Measurements from ENCODE around the gene BIN2. TPM values are rescaled to one million over a fixed set of nuclear protein-coding genes. Genes with fewer than 3 reads are reported as not detected.

BIN2 gene
- total and polyA plus RNA-seq, 4 donors = 5.6 to 8.4 (median 6.6) TPM

DNA sequence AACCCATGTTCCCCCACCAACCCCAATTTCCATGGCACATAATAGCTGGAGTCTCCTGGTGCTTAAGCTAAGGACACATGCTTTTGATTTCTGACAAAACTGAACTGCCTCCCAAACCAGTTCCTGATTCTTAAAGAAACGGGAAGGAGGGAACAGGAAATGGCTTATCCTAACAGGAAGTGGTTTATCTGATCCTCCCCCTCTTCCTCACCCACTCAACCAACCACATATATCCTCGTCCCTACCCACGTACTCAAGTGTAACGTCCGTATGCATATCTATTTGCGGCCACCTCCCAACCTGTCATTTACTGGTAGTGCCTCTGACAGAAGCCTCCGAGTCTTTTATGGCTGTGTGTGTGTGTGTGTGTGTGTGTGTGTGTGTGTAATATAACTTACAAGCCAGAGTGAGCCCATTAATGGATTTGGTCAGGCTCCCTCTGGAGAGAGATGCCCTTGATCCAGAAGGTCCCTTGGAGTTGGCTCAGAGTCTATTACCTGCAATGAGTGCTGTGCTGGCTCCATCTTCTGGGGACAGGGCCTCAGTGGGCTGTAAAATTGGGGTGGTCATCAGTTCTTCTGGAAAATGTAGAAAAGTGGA, 77.6 kb downstream of the BIN2 start:
- WGBS (ENCODE audit: insufficient coverage) = 100% methylated on average over 1 of the region's 7 CpGs
- Histone ChIP-seq H3K4me1 (ENCODE audit: control insufficient read depth, insufficient read depth, low read length) (no peaks in the 10 kb centered on the region), H3K36me3 (ENCODE audit: control insufficient read depth, insufficient read depth, low read length) (peaks cover 20% of the 10 kb centered on the region), H3K27me3 (ENCODE audit: control insufficient read depth, insufficient read depth, low read length) (no peaks in the 10 kb centered on the region), H3K4me3 (ENCODE audit: low read depth, low read length) (no peak overlapping the region), H3K27ac (ENCODE audit: low read depth, low read length) (no peak overlapping the region), H3K9me3 (ENCODE audit: control insufficient read depth, insufficient read depth, low read length) (no peaks in the 10 kb centered on the region)
- DNase-seq (ENCODE audit: low read depth in 4 of 6, low spot score in 6 of 6) = no peak

DNA sequence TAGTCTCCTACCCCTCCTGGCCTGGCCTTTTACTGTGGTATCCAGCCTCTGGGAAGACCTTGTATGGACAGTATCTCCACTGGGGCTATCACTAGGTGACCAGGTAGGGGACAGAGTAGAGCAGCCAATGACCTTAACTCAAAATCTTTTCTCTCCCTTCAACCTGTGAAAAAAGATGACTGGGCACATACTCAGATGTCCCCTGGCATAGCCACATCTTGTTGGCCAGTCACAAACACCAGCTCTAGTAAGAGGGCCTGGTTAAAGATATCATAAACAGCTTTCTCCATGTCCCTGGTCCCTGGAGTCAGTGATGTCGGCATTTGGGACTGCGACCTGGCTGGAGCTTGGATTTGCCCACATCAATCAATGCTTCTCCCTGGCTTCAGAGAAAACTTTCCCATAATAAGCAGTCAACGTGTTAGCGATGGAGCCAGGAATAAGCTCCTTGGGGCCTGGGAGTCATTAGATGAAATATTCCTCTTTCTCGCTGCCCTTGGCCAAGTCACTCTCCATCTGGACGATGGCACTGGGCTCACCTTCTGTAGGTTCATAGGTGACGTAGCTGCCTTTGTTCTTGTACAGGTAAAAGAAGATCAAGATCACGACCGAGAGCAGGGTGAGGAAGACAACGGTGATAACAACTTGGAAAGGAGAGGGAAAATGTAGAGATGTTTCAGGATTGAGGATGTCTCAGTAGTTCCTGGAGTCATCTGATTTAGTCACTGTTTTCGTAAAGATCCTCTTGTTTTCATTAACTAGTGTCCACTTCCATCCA, 78.3 kb downstream of the BIN2 start:
- Histone ChIP-seq H3K4me3 (ENCODE audit: low read depth, low read length) (no peak overlapping the region), H3K27ac (ENCODE audit: low read depth, low read length) (no peak overlapping the region), H3K9me3 (ENCODE audit: control insufficient read depth, insufficient read depth, low read length) (no peaks in the 10 kb centered on the region), H3K36me3 (ENCODE audit: control insufficient read depth, insufficient read depth, low read length) (peaks cover 25% of the 10 kb centered on the region), H3K27me3 (ENCODE audit: control insufficient read depth, insufficient read depth, low read length) (no peaks in the 10 kb centered on the region), H3K4me1 (ENCODE audit: control insufficient read depth, insufficient read depth, low read length) (no peaks in the 10 kb centered on the region)
- no peak for DNase-seq (ENCODE audit: low read depth in 4 of 6, low spot score in 6 of 6)
- WGBS (ENCODE audit: insufficient coverage) = 98% methylated on average over 8 of the region's 11 CpGs

DNA sequence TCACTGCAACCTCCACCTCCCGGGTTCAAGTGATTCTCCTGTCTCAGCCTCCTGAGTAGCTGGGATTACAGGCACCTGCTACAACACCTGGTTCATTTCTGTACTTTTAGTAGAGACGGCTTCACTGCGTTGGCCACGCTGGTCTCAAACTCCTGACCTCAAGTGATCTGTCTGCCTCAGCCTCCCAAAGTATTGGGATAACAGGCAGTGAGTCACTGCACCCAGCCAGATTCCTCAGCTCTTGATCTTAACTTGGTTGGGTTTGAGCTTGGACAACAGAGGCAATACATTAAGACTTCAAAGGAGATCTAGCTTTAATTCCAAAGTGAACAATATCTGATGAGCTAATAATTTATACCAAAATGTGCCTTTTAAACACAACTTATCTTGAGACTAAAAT, 79.7 kb downstream of the BIN2 start:
- WGBS (ENCODE audit: insufficient coverage) = 98% methylated on average over 4 of the region's 4 CpGs
- H3K9me3 ChIP-seq (ENCODE audit: control insufficient read depth, insufficient read depth, low read length) = no peaks in the 10 kb centered on the region
- no peak overlapping the region for H3K27ac ChIP-seq (ENCODE audit: low read depth, low read length)
- H3K27me3 ChIP-seq (ENCODE audit: control insufficient read depth, insufficient read depth, low read length) = no peaks in the 10 kb centered on the region
- peaks cover 25% of the 10 kb centered on the region for H3K36me3 ChIP-seq (ENCODE audit: control insufficient read depth, insufficient read depth, low read length)
- H3K4me1 ChIP-seq (ENCODE audit: control insufficient read depth, insufficient read depth, low read length) = peaks cover 4% of the 10 kb centered on the region
- DNase-seq (ENCODE audit: low read depth in 4 of 6, low spot score in 6 of 6) = no peak
- no peak overlapping the region for H3K4me3 ChIP-seq (ENCODE audit: low read depth, low read length)

DNA sequence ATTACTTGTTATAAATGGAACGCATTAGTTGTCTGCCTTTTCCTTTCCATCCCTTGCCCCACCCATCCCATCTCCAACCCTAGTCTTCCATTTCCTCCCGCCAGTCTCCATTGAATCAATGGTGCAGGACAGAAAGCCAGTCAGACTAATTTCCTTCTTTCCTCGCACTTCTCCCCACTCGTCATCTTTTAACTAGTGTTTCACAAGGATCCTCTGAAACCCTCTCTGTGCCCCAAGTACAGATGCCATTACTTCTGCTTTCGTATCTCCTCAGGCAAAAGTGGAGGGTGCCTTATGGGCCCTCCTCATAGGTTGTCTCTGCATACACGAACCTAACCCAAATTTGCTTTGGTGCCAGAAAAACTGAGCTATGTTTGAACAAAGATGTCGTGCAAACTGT, 81.1 kb downstream of the BIN2 start:
- peaks cover 9% of the 10 kb centered on the region for H3K4me1 ChIP-seq (ENCODE audit: control insufficient read depth, insufficient read depth, low read length)
- no peaks in the 10 kb centered on the region for H3K9me3 ChIP-seq (ENCODE audit: control insufficient read depth, insufficient read depth, low read length)
- H3K36me3 ChIP-seq (ENCODE audit: control insufficient read depth, insufficient read depth, low read length) = peaks cover 25% of the 10 kb centered on the region
- WGBS (ENCODE audit: insufficient coverage) = 97% methylated on average over 4 of the region's 7 CpGs
- no peak overlapping the region for H3K27ac ChIP-seq (ENCODE audit: low read depth, low read length)
- H3K27me3 ChIP-seq (ENCODE audit: control insufficient read depth, insufficient read depth, low read length) = no peaks in the 10 kb centered on the region
- no peak overlapping the region for H3K4me3 ChIP-seq (ENCODE audit: low read depth, low read length)
- no peak for DNase-seq (ENCODE audit: low read depth in 4 of 6, low spot score in 6 of 6)

DNA sequence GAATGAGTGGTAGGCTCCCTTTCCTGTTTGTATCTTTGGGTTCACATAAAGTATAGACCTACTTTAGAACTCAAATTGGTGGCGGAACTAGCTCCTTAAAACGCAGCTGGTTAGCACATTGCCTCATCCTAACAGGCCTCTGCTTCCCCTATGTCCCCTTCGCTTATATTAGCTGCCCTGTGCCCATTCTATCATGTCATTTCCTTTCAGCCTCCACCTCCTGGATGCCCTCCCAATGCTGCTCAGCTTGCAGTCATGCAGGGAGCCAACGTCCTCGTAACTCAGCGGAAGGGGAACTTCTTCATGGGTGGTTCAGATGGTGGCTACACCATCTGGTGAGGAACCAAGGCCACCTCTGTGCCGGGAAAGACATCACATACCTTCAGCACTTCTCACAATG, 81.9 kb downstream of the BIN2 start:
- H3K27ac ChIP-seq (ENCODE audit: low read depth, low read length) = no peak overlapping the region
- H3K4me3 ChIP-seq (ENCODE audit: low read depth, low read length) = no peak overlapping the region
- DNase-seq (ENCODE audit: low read depth in 4 of 6, low spot score in 6 of 6) = no peak
- peaks cover 10% of the 10 kb centered on the region for H3K4me1 ChIP-seq (ENCODE audit: control insufficient read depth, insufficient read depth, low read length)
- no peaks in the 10 kb centered on the region for H3K27me3 ChIP-seq (ENCODE audit: control insufficient read depth, insufficient read depth, low read length)
- H3K9me3 ChIP-seq (ENCODE audit: control insufficient read depth, insufficient read depth, low read length) = no peaks in the 10 kb centered on the region
- H3K36me3 ChIP-seq (ENCODE audit: control insufficient read depth, insufficient read depth, low read length) = peaks cover 25% of the 10 kb centered on the region
- 96% methylated on average over 3 of the region's 7 CpGs for whole genome bisulfite sequencing (ENCODE audit: insufficient coverage)

DNA sequence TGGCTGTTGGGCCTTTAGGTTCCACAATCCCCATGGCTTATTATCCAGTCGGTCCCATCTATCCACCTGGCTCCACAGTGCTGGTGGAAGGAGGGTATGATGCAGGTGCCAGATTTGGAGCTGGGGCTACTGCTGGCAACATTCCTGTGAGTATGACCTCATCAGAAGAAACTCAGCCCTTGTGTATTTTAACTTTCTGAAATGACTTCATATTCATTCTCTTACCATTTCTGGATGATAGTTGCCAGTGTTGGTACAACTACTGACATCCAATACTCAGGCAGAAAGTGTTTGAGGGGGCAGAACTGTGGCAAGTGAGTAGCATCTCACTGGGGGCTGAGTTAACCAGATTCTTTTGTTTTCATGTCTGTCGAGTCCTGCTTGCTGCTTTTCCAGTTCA, 83.0 kb downstream of the BIN2 start:
- Histone ChIP-seq H3K27ac (ENCODE audit: low read depth, low read length) (no peak overlapping the region), H3K9me3 (ENCODE audit: control insufficient read depth, insufficient read depth, low read length) (no peaks in the 10 kb centered on the region), H3K27me3 (ENCODE audit: control insufficient read depth, insufficient read depth, low read length) (no peaks in the 10 kb centered on the region), H3K4me3 (ENCODE audit: low read depth, low read length) (no peak overlapping the region), H3K4me1 (ENCODE audit: control insufficient read depth, insufficient read depth, low read length) (peaks cover 10% of the 10 kb centered on the region), H3K36me3 (ENCODE audit: control insufficient read depth, insufficient read depth, low read length) (peaks cover 25% of the 10 kb centered on the region)
- DNase-seq (ENCODE audit: low read depth in 4 of 6, low spot score in 6 of 6) = no peak
- no CpG with 5 or more reads among the region's 2 CpGs for WGBS (ENCODE audit: insufficient coverage)

DNA sequence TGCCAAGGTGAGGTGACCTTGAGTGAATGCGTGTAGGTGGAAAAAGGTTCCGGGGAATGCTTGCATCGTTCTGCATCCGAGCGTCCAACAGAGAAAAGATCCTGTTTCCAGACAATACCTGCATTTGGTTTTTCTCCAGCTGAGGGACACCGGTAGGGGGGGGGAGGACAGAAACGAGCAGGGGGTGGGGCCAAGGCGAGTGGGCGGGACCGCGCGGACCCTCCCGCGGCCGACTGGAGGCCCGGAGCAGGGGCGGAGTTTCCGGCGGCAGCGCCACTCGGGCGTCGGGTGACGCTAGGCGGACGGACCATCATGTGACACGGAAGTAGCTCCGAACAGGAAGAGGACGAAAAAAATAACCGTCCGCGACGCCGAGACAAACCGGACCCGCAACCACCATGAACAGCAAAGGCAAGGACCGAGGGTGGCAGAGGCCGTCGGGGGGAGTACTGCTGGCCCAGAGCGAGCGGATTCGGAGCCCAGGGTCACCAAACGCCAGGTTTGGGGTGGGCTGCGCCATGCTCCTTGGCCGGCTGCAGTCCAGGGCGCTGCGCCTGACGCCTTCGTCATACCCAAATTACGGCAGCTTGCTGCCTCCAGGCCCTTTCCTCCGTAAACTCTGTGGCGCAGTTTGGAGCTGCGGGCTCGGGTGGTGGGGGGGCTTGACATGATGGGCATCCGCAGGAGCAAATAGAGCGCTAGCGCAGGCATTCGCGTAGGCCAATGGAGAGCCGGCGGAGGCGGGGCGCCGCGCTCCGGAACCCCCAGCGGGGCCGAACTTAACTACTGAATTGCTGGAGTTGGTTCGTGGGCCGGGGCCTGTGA, 85.3 kb downstream of the BIN2 start, which contains the start of gene DAZAP2:
DAZAP2 (plus strand) TSS at position 317 of the 825 bp plus-strand sequence; CDS start at position 399, 82 bp downstream.
- peak; percentile 86 to 99 (median 92) for DNase-seq (ENCODE audit: low read depth in 4 of 6, low spot score in 6 of 6)
- Histone ChIP-seq H3K36me3 (ENCODE audit: control insufficient read depth, insufficient read depth, low read length) (peaks cover 19% of the 10 kb centered on the region), H3K4me3 (ENCODE audit: low read depth, low read length) (peak within 1 kb of the TSS; percentile 100), H3K9me3 (ENCODE audit: control insufficient read depth, insufficient read depth, low read length) (no peaks in the 10 kb centered on the region), H3K4me1 (ENCODE audit: control insufficient read depth, insufficient read depth, low read length) (peaks cover 10% of the 10 kb centered on the region), H3K27me3 (ENCODE audit: control insufficient read depth, insufficient read depth, low read length) (no peaks in the 10 kb centered on the region), H3K27ac (ENCODE audit: low read depth, low read length) (peak within 1 kb of the TSS; percentile 100)
- WGBS (ENCODE audit: insufficient coverage) = under 1% methylated on average over 67 of the region's 70 CpGs

DNA sequence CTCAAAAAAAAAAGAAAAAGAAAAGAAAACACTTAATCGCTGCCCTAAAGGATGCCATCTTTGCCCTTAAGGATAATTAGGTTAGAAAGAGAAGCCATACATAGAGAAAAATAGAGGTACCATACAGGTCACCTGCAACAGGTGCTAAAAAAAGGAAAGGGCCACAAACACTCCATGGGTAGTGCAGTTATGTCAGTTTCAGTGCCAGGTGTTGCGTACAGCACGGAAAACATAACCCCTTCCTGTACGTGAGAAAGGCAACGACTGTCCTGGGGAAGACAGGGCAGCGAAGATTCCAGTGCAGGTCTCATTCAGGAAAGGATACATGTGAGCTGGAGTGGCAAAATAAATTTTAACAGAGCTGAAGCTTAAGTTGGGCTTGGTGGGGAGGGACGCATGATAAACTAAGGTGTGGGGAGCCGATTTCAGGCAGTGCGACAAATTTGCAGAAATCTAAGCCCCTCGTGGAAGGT, 85.9 kb downstream of the BIN2 start:
- no peaks in the 10 kb centered on the region for H3K9me3 ChIP-seq (ENCODE audit: control insufficient read depth, insufficient read depth, low read length)
- H3K27ac ChIP-seq (ENCODE audit: low read depth, low read length) = peak overlapping the region; percentile 45
- DNase-seq (ENCODE audit: low read depth in 4 of 6, low spot score in 6 of 6) = peak in 1 of 6 donors; percentile 46
- WGBS (ENCODE audit: insufficient coverage) = 5% methylated on average over 9 of the region's 10 CpGs
- peaks cover 19% of the 10 kb centered on the region for H3K36me3 ChIP-seq (ENCODE audit: control insufficient read depth, insufficient read depth, low read length)
- H3K4me1 ChIP-seq (ENCODE audit: control insufficient read depth, insufficient read depth, low read length) = peaks cover 10% of the 10 kb centered on the region
- H3K4me3 ChIP-seq (ENCODE audit: low read depth, low read length) = peak overlapping the region; percentile 100
- H3K27me3 ChIP-seq (ENCODE audit: control insufficient read depth, insufficient read depth, low read length) = no peaks in the 10 kb centered on the region

DNA sequence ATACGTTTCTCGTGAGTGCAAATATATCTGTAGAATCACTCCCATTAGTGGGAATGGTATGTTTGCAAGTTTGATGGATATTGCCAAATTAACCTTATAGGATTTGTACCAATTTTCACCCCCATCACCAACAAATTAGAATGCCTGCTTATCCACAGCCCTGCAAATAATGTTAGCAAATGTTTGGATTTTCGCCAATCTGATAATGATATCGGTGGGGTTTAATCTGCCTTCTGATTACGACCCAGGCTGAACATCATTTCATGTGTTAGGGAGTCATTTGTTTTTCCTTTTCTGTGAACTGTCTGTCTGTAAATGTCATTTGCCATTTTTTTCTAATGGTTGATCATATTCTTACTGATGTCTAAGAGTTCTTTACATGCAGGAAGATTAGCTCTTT, 89.4 kb downstream of the BIN2 start:
- Histone ChIP-seq H3K4me3 (ENCODE audit: low read depth, low read length) (no peak overlapping the region), H3K36me3 (ENCODE audit: control insufficient read depth, insufficient read depth, low read length) (no peaks in the 10 kb centered on the region), H3K4me1 (ENCODE audit: control insufficient read depth, insufficient read depth, low read length) (peaks cover 6% of the 10 kb centered on the region), H3K9me3 (ENCODE audit: control insufficient read depth, insufficient read depth, low read length) (no peaks in the 10 kb centered on the region), H3K27me3 (ENCODE audit: control insufficient read depth, insufficient read depth, low read length) (no peaks in the 10 kb centered on the region), H3K27ac (ENCODE audit: low read depth, low read length) (no peak overlapping the region)
- DNase-seq (ENCODE audit: low read depth in 4 of 6, low spot score in 6 of 6) = peak in 1 of 6 donors; percentile 73
- WGBS (ENCODE audit: insufficient coverage) = 89% methylated on average over 3 of the region's 5 CpGs

Measured in spinal cord (tissue), 10 donors.